ENCODE data around the gene SEZ6L. TPM values are rescaled to one million over a fixed set of nuclear protein-coding genes. Genes with fewer than 3 reads are reported as not detected.

Gene SEZ6L
- total RNA-seq, 2 experiments from 2014 or later: 0.05 TPM; not detected in 1

GRCh38 chr22:26267856-26268255, 98.6 kb downstream of the SEZ6L start:
- no peak for DNase-seq
- H3K36me3 Mint-ChIP-seq (ENCODE audit: low read depth): no peaks in the 10 kb centered on the region

GRCh38 chr22:26269572-26269971, 100.3 kb downstream of the SEZ6L start:
- POLR2A ChIA-PET: no interaction called here
- no peak for ATAC-seq (ENCODE audit: poor library complexity)
- no peaks in the 10 kb centered on the region for H3K4me1 ChIP-seq (ENCODE audit: insufficient read depth, low read length)
- H3K9me3 ChIP-seq (ENCODE audit: control insufficient read depth in 1 of 2, insufficient read depth in 1 of 2, low read length in 2 of 2): no peaks in the 10 kb centered on the region
- peaks cover 38% of the 10 kb centered on the region for H3K27me3 Mint-ChIP-seq
- no peak overlapping the region for H3K27ac ChIP-seq (ENCODE audit: low read depth in 1 of 2, low read length in 2 of 2)
- intact Hi-C loops (cut with DNase I, micrococcal nuclease): no loop called here
- no peak for TF ChIP-seq CTCF (IDR thresholded peaks at IDR 0.05)
- DNase-seq: no peak
- H3K4me3 ChIP-seq (ENCODE audit: low read length): no peak overlapping the region
- no peaks in the 10 kb centered on the region for H3K36me3 Mint-ChIP-seq (ENCODE audit: low read depth)
- CTCF ChIA-PET: no interaction called here
- no peaks in the 10 kb centered on the region for H3K4me1 Mint-ChIP-seq (ENCODE audit: low read depth)
- no peak overlapping the region for H3K27ac Mint-ChIP-seq
- H3K36me3 ChIP-seq (ENCODE audit: insufficient read depth, low read length): no peaks in the 10 kb centered on the region
- H3K4me3 Mint-ChIP-seq: no peak overlapping the region
- H3K9me3 Mint-ChIP-seq: no peaks in the 10 kb centered on the region
- H3K27me3 ChIP-seq (ENCODE audit: control insufficient read depth in 1 of 2, insufficient read depth in 2 of 2, low read length in 2 of 2): peaks cover 0 to 5% of the 10 kb centered on the region in 2 experiments

More at GRCh38 chr22:26267856-26268255, 98.6 kb downstream of the SEZ6L start:
- Histone ChIP-seq H3K9me3 (ENCODE audit: control insufficient read depth in 1 of 2, insufficient read depth in 1 of 2, low read length in 2 of 2) (no peaks in the 10 kb centered on the region), H3K27ac (ENCODE audit: low read depth in 1 of 2, low read length in 2 of 2) (no peak overlapping the region), H3K36me3 (ENCODE audit: insufficient read depth, low read length) (no peaks in the 10 kb centered on the region), H3K4me1 (ENCODE audit: insufficient read depth, low read length) (no peaks in the 10 kb centered on the region), H3K4me3 (ENCODE audit: low read length) (no peak overlapping the region), H3K27me3 (ENCODE audit: control insufficient read depth in 1 of 2, insufficient read depth in 2 of 2, low read length in 2 of 2) (peaks cover 1 to 5% of the 10 kb centered on the region in 2 experiments)
- Mint-ChIP-seq H3K4me1 (ENCODE audit: low read depth) (no peaks in the 10 kb centered on the region), H3K9me3 (no peaks in the 10 kb centered on the region), H3K27me3 (peaks cover 45% of the 10 kb centered on the region), H3K4me3 (no peak overlapping the region), H3K27ac (no peak overlapping the region)
- no peak for ATAC-seq (ENCODE audit: poor library complexity)
- ChIA-PET CTCF (no interaction called here), POLR2A (no interaction called here)
- TF ChIP-seq CTCF (IDR thresholded peaks at IDR 0.05): no peak
- intact Hi-C loops (cut with DNase I, micrococcal nuclease): no loop called here

GRCh38 chr22:26271427-26271826, 102.2 kb downstream of the SEZ6L start:
- peaks cover 29% of the 10 kb centered on the region for H3K27me3 Mint-ChIP-seq
- POLR2A ChIA-PET: no interaction called here

More at GRCh38 chr22:26271427-26271826, 102.2 kb downstream of the SEZ6L start:
- Mint-ChIP-seq H3K9me3 (no peaks in the 10 kb centered on the region), H3K4me1 (ENCODE audit: low read depth) (no peaks in the 10 kb centered on the region), H3K27ac (no peak overlapping the region), H3K36me3 (ENCODE audit: low read depth) (no peaks in the 10 kb centered on the region), H3K4me3 (no peak overlapping the region)
- no peaks in the 10 kb centered on the region for H3K36me3 ChIP-seq (ENCODE audit: insufficient read depth, low read length)
- intact Hi-C loops (cut with DNase I, micrococcal nuclease): no loop called here
- ATAC-seq (ENCODE audit: poor library complexity) (no peak), DNase-seq (no peak)
- CTCF ChIA-PET: no interaction called here
- no peaks in the 10 kb centered on the region for H3K4me1 ChIP-seq (ENCODE audit: insufficient read depth, low read length)
- H3K27me3 ChIP-seq (ENCODE audit: control insufficient read depth in 1 of 2, insufficient read depth in 2 of 2, low read length in 2 of 2): no peaks in the 10 kb centered on the region
- no peaks in the 10 kb centered on the region for H3K9me3 ChIP-seq (ENCODE audit: control insufficient read depth in 1 of 2, insufficient read depth in 1 of 2, low read length in 2 of 2)
- H3K27ac ChIP-seq (ENCODE audit: low read depth in 1 of 2, low read length in 2 of 2): no peak overlapping the region
- no peak for TF ChIP-seq CTCF (IDR thresholded peaks at IDR 0.05)
- no peak overlapping the region for H3K4me3 ChIP-seq (ENCODE audit: low read length)

Measured in CD4-positive, alpha-beta T cell (primary cell).